ENCODE data around the gene PLXNC1.

- TF ChIP-seq CTCF (conservative IDR thresholded peaks at IDR 0.05) = no peak
- no peak for TF ChIP-seq ZFX (IDR thresholded peaks at IDR 0.05)
Observed at GRCh38 chr12:94304566-94305061, 156.2 kb downstream of the PLXNC1 start.
